ENCODE measurements around the gene MIXL1. TPM values are rescaled to one million over a fixed set of nuclear protein-coding genes. Genes with fewer than 3 reads are reported as not detected.

Gene MIXL1
- total RNA-seq (1 to 10 TPM in 5 of 7 donors, not detected in 2; 1.1 to 2.3 (median 1.2) TPM), polyA plus RNA-seq (under 1 TPM; 0.07 to 0.44 (median 0.10) TPM)
- long read RNA-seq, donor 1 = 0 reads
- long read RNA-seq, donor 2 = 0 reads

GRCh38 chr1:226223157-226223785, at the start of gene MIXL1:
TSS of gene MIXL1 (plus strand) at chr1:226223664. CDS start at chr1:226223682, 18 bp downstream.
- no peak for DNase-seq
- TF ChIP-seq POLR2AphosphoS5 (IDR thresholded peaks at IDR 0.05) = no peak
- TF ChIP-seq POLR2A (IDR thresholded peaks at IDR 0.05) = no peak
- TF ChIP-seq, protein P1, sequence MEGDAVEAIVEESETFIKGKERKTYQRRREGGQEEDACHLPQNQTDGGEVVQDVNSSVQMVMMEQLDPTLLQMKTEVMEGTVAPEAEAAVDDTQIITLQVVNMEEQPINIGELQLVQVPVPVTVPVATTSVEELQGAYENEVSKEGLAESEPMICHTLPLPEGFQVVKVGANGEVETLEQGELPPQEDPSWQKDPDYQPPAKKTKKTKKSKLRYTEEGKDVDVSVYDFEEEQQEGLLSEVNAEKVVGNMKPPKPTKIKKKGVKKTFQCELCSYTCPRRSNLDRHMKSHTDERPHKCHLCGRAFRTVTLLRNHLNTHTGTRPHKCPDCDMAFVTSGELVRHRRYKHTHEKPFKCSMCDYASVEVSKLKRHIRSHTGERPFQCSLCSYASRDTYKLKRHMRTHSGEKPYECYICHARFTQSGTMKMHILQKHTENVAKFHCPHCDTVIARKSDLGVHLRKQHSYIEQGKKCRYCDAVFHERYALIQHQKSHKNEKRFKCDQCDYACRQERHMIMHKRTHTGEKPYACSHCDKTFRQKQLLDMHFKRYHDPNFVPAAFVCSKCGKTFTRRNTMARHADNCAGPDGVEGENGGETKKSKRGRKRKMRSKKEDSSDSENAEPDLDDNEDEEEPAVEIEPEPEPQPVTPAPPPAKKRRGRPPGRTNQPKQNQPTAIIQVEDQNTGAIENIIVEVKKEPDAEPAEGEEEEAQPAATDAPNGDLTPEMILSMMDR (IDR thresholded peaks at IDR 0.05 in 8 of 11, conservative IDR thresholded peaks at IDR 0.05 in 3 of 11) = no peak
- Histone ChIP-seq H3K4me1 (peaks cover 6 to 16% (median 14%) of the 10 kb centered on the region in 6 donors), H3K27ac (peak within 1 kb of the TSS in 1 of 8 donors; percentile 48), H3K36me3 (no peaks in the 10 kb centered on the region), H3K4me3 (peak within 1 kb of the TSS; percentile 34 to 76 (median 48)), H3K9me3 (no peaks in the 10 kb centered on the region), H3K27me3 (replicated peaks in 1 of 7) (peaks cover 0 to 41% (median 20%) of the 10 kb centered on the region in 7 donors)
- intact Hi-C loops (cut with DNase I; ENCODE audit: low total_unique reads) = no loop called here
- 4 to 19% (median 6%) methylated on average over 13 to 62 of the region's 62 CpGs for WGBS, 5 donors

DNA sequence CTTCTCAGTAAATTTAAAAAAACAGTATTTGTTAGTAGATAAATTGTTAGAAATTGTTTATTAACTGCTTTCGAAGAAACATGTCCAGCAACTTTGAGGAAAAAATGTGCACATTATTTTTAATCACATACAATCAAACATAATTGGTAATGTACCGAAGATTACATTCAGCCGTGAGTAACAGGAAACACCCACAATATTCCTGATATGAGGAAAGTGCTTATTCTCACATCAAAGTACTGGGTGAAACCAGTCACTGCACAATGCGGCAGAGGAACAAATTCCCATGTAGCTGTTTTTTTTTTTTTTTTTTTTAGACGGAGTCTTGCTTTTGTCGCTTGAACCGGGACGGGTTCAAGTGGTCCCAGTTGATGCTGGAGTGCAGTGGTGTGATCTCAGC, 46.6 kb upstream of the MIXL1 start:
- intact Hi-C loops (cut with DNase I; ENCODE audit: low total_unique reads) = no loop called here
- Histone ChIP-seq H3K27ac (no peak overlapping the region), H3K36me3 (peaks cover 0 to 24% (median 6%) of the 10 kb centered on the region in 6 donors), H3K9me3 (no peaks in the 10 kb centered on the region), H3K4me3 (no peak overlapping the region), H3K27me3 (replicated peaks in 1 of 7) (no peaks in the 10 kb centered on the region), H3K4me1 (peaks cover 3 to 85% (median 36%) of the 10 kb centered on the region in 6 donors)
- WGBS, 5 donors = 80 to 86% (median 84%) methylated on average over 8 of the region's 8 CpGs
- DNase-seq = no peak
- no peak for TF ChIP-seq POLR2AphosphoS5 (IDR thresholded peaks at IDR 0.05)
- TF ChIP-seq POLR2A (IDR thresholded peaks at IDR 0.05) = no peak
- TF ChIP-seq, protein P1 (IDR thresholded peaks at IDR 0.05 in 8 of 11, conservative IDR thresholded peaks at IDR 0.05 in 3 of 11) = no peak

DNA sequence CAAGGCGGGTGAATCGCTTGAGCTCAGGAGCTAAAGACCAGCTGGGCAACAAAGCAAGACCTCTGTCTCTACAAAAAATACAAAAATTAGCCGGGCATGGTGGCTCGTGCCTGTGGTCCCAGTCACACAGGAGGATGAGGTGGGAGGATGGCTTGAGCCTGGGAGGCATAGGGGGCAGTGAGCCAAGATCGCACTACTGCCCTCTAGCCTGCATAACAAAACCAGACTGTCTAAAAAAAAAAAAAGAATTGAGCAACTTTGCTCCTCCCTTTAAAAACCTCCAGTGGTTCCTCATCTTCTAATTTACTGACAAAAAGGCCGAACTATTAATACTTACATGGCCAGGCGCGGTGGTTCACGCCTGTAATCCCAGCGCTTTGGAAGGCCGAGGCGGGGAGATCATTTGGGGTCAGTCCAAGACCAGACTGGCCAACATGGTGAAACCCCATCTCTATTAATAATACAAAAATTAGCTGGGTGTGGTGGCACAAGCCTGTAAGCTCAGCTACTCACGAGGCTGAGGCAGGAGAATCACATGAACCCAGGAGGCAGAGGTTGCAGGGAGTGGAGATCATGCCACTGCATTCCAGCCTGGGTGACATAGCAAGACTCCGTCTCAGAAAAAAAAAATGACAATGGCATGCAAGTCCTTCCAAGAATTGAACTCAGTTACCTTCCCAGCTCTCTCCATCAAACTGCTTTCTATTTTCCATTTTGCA, 41.3 kb upstream of the MIXL1 start:
- Histone ChIP-seq H3K4me3 (peak overlapping the region in 1 of 8 donors; percentile 39), H3K27ac (peak overlapping the region in 5 of 8 donors; percentile 48 to 80 (median 63)), H3K36me3 (peaks cover 0 to 25% (median 0%) of the 10 kb centered on the region in 6 donors), H3K9me3 (no peaks in the 10 kb centered on the region), H3K4me1 (peaks cover 36 to 93% (median 71%) of the 10 kb centered on the region in 6 donors), H3K27me3 (replicated peaks in 1 of 7) (no peaks in the 10 kb centered on the region)
- intact Hi-C loops (cut with DNase I; ENCODE audit: low total_unique reads) = loop anchor here (5.0 kb wide), 1 partner anchor 45 kb away; no protein-coding TSS in a partner anchor
- 48 to 60% (median 54%) methylated on average over 14 of the region's 14 CpGs for WGBS, 5 donors
- TF ChIP-seq, protein P1 (IDR thresholded peaks at IDR 0.05 in 8 of 11, conservative IDR thresholded peaks at IDR 0.05 in 3 of 11) = peak in 5 of 11 experiments; percentile 20 to 46 (median 37)
- TF ChIP-seq POLR2AphosphoS5 (IDR thresholded peaks at IDR 0.05) = peak in 2 of 3 donors; percentile 12 to 51
- no peak for TF ChIP-seq POLR2A (IDR thresholded peaks at IDR 0.05)
- DNase-seq = no peak
